ENCODE data around the gene VAV2.

DNA sequence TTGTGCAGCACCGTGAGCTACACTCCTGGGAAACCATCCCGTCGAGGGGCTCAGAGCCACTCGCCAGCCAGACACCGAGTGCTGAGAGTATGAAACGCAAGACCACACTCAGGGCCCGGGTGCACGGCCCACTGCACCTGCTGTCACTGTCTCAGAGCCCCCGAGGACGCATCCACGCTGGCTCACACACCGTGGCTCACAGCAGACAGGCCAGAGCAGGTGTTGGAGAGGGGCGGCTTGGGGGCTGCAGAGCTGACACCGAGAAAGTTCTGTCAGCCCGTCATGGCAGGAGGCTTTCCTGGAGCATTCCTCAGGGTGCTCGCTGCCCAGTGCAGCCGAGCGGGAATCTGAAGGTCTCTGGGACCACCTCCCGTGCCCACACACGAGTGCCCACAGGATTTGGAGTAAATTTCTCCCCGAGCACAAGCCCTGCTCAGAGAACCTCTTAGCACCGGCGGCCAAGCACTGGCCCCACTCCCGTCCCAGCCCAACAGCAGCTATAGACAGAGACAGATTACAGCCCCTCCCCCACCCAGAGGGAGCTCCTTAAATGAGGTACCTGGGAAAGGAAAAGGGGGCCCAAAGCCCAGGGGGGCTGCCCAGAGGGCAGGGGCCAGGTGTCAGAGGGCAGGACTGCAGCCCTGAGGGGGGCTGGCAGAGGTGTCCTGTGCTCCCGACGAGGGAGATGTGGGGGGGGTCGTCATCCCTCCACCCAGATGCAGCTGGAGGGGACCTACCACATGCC, 197.9 kb downstream of the VAV2 start:
- TF ChIP-seq CEBPB (IDR thresholded peaks at IDR 0.05) = no peak
- TF ChIP-seq EP300 (IDR thresholded peaks at IDR 0.05; ENCODE audit: borderline replicate concordance) = no peak
- TF ChIP-seq FOXM1 (IDR thresholded peaks at IDR 0.05; ENCODE audit: borderline replicate concordance, low read depth) = no peak
- TF ChIP-seq ZBTB7A (IDR thresholded peaks at IDR 0.05; ENCODE audit: low read depth) = no peak
- no peak for TF ChIP-seq RAD21 (IDR thresholded peaks at IDR 0.05; ENCODE audit: low read depth)
- TF ChIP-seq YY1 (IDR thresholded peaks at IDR 0.05; ENCODE audit: low read depth) = no peak
- TF ChIP-seq, protein P1, sequence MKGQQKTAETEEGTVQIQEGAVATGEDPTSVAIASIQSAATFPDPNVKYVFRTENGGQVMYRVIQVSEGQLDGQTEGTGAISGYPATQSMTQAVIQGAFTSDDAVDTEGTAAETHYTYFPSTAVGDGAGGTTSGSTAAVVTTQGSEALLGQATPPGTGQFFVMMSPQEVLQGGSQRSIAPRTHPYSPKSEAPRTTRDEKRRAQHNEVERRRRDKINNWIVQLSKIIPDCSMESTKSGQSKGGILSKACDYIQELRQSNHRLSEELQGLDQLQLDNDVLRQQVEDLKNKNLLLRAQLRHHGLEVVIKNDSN (IDR thresholded peaks at IDR 0.05) = no peak
- TF ChIP-seq, protein P2, sequence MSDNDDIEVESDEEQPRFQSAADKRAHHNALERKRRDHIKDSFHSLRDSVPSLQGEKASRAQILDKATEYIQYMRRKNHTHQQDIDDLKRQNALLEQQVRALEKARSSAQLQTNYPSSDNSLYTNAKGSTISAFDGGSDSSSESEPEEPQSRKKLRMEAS (IDR thresholded peaks at IDR 0.05) = no peak
- TF ChIP-seq TAF1 (IDR thresholded peaks at IDR 0.05; ENCODE audit: low read depth) = no peak
- TF ChIP-seq, protein P3, sequence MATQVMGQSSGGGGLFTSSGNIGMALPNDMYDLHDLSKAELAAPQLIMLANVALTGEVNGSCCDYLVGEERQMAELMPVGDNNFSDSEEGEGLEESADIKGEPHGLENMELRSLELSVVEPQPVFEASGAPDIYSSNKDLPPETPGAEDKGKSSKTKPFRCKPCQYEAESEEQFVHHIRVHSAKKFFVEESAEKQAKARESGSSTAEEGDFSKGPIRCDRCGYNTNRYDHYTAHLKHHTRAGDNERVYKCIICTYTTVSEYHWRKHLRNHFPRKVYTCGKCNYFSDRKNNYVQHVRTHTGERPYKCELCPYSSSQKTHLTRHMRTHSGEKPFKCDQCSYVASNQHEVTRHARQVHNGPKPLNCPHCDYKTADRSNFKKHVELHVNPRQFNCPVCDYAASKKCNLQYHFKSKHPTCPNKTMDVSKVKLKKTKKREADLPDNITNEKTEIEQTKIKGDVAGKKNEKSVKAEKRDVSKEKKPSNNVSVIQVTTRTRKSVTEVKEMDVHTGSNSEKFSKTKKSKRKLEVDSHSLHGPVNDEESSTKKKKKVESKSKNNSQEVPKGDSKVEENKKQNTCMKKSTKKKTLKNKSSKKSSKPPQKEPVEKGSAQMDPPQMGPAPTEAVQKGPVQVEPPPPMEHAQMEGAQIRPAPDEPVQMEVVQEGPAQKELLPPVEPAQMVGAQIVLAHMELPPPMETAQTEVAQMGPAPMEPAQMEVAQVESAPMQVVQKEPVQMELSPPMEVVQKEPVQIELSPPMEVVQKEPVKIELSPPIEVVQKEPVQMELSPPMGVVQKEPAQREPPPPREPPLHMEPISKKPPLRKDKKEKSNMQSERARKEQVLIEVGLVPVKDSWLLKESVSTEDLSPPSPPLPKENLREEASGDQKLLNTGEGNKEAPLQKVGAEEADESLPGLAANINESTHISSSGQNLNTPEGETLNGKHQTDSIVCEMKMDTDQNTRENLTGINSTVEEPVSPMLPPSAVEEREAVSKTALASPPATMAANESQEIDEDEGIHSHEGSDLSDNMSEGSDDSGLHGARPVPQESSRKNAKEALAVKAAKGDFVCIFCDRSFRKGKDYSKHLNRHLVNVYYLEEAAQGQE (IDR thresholded peaks at IDR 0.05; ENCODE audit: low read depth) = no peak
